HepG2 (cell line): ENCODE measurements around the gene CDX1. TPM values are rescaled to one million over a fixed set of nuclear protein-coding genes. Genes with fewer than 3 reads are reported as not detected.

Experiments used
- ATF7-NPFF ChIP-seq: sonication (generic); formaldehyde crosslinking; IDR thresholded peaks from 2 replicates; pipeline ENCODE4 v1.8.1; 2023; ENCODE audit warnings: mild to moderate bottlenecking, low read depth, missing genetic modification reagents, moderate library complexity
- BHLHE40 ChIP-seq: IDR thresholded peaks from 2 replicates; pipeline ENCODE4 v1.6.1; 2011; ENCODE audit warnings: low read length, improper control_type of control experiment
- HMG20A ChIP-seq: IDR thresholded peaks from 2 replicates; pipeline ENCODE4 v1.6.1; 2016; ENCODE audit warnings: borderline replicate concordance
- HNF4A ChIP-seq: sonication (generic); formaldehyde crosslinking; IDR thresholded peaks from 2 replicates; pipeline ENCODE4 v1.4.0; 2020; ENCODE audit warnings: missing genetic modification reagents
- JUND ChIP-seq: sonication (generic); formaldehyde crosslinking; IDR thresholded peaks from 2 replicates; pipeline ENCODE4 v1.8.0; 2022; ENCODE audit warnings: mild to moderate bottlenecking, missing genetic modification reagents
- MLX ChIP-seq: IDR thresholded peaks from 2 replicates; pipeline ENCODE4 v1.6.1; 2016
- NFATC3 ChIP-seq: sonication (generic); formaldehyde crosslinking; IDR thresholded peaks from 2 replicates; pipeline ENCODE4 v1.5.1; 2020; ENCODE audit warnings: mild to moderate bottlenecking, missing genetic modification reagents
- PHF5A ChIP-seq: IDR thresholded peaks from one replicate; pipeline ENCODE4 v1.6.1; 2018; ENCODE audit warnings: low read depth, missing genetic modification reagents; ENCODE audit not compliant: unreplicated experiment
- REPIN1 ChIP-seq: sonication (generic); formaldehyde crosslinking; IDR thresholded peaks from 2 replicates; pipeline ENCODE4 v1.8.0; 2022; ENCODE audit warnings: missing genetic modification reagents, low read depth, mild to moderate bottlenecking, borderline replicate concordance
- TAF1 ChIP-seq: sonication (generic); formaldehyde crosslinking; IDR thresholded peaks from 2 replicates; pipeline ENCODE4 v1.4.0; 2020; ENCODE audit warnings: missing genetic modification reagents
- TEF ChIP-seq: sonication (generic); formaldehyde crosslinking; IDR thresholded peaks from 2 replicates; pipeline ENCODE4 v1.5.0; 2020; ENCODE audit warnings: missing genetic modification reagents
- ZBTB38 ChIP-seq: sonication (generic); formaldehyde crosslinking; IDR thresholded peaks from 2 replicates; pipeline ENCODE4 v1.5.1; 2020; ENCODE audit warnings: mild to moderate bottlenecking, missing genetic modification reagents
- ZFP90 ChIP-seq: sonication (generic); formaldehyde crosslinking; IDR thresholded peaks from 2 replicates; pipeline ENCODE4 v1.8.0; 2022; ENCODE audit warnings: missing genetic modification reagents, mild to moderate bottlenecking, inconsistent platforms, borderline replicate concordance
- ZNF138 ChIP-seq: sonication (generic); formaldehyde crosslinking; IDR thresholded peaks from 2 replicates; pipeline ENCODE4 v1.5.0; 2020; ENCODE audit warnings: mild to moderate bottlenecking, low read depth, missing genetic modification reagents
- ZNF275 ChIP-seq: sonication (generic); formaldehyde crosslinking; IDR thresholded peaks from 2 replicates; pipeline ENCODE4 v1.8.0; 2022; ENCODE audit warnings: missing genetic modification reagents, mild to moderate bottlenecking, inconsistent platforms, borderline replicate concordance
- ZNF512 ChIP-seq: sonication (generic); formaldehyde crosslinking; IDR thresholded peaks from 2 replicates; pipeline ENCODE4 v1.4.0; 2020; ENCODE audit warnings: mild to moderate bottlenecking, missing genetic modification reagents
- ZNF580 ChIP-seq: IDR thresholded peaks from 2 replicates; pipeline ENCODE4 v1.6.1; 2016; ENCODE audit warnings: low read depth, borderline replicate concordance
- ZNF687 ChIP-seq: sonication (generic); formaldehyde crosslinking; IDR thresholded peaks from 2 replicates; pipeline ENCODE4 v1.5.1; 2020; ENCODE audit warnings: mild to moderate bottlenecking, missing genetic modification reagents, moderate library complexity
- ZSCAN25 ChIP-seq: sonication (generic); formaldehyde crosslinking; IDR thresholded peaks from 2 replicates; pipeline ENCODE4 v1.8.0; 2022; ENCODE audit warnings: mild to moderate bottlenecking, missing genetic modification reagents
- polyA plus RNA-seq, 8 experiments: library from polyadenylated mRNA; depleted of rRNA in 3 of 8; stranded (reverse) in 7 of 8; unstranded in 1 of 8; fragments of >200 nt; fragmentation: Illumina TruSeq in 4 of 8; extraction: Trizol in 4 of 8; gene quantifications; 2 replicates each; pipeline versions ENCODE4 v1.2.1 to v1.2.3, GENCODE V29; 2011 to 2016; ENCODE audit warnings: low read depth in 4 of 8, missing spikeins in 1 of 8, mixed read lengths in 1 of 8; ENCODE audit not compliant: insufficient read depth in 1 of 8
- total RNA-seq, 5 experiments: library from RNA; depleted of rRNA; stranded (reverse); fragments of >200 nt; fragmentation: Illumina TruSeq; extraction: Trizol; gene quantifications; 2 replicates each; pipeline ENCODE4 v1.2.3, GENCODE V29; 2016; ENCODE audit warnings: low read depth in 1 of 5

Gene CDX1
- total and polyA plus RNA-seq, 2 of the 13 experiments (the other 11 are each of a cell fraction or from before 2014, with no cell fraction given) = not detected

- TF ChIP-seq JUND (CRISPR knock-in tag) = peak; percentile 94
- no peak for TF ChIP-seq PHF5A (CRISPR knock-in tag)
- no peak for TF ChIP-seq BHLHE40
- no peak for TF ChIP-seq ZNF687 (CRISPR knock-in tag)
- no peak for TF ChIP-seq ZNF138 (CRISPR knock-in tag)
- no peak for TF ChIP-seq ZNF580
- peak; percentile 42 for TF ChIP-seq HNF4A (CRISPR knock-in tag)
- TF ChIP-seq ATF7-NPFF (CRISPR knock-in tag) = no peak
- TF ChIP-seq REPIN1 (CRISPR knock-in tag) = no peak
- no peak for TF ChIP-seq NFATC3 (CRISPR knock-in tag)
- no peak for TF ChIP-seq TAF1 (CRISPR knock-in tag)
- no peak for TF ChIP-seq ZNF275 (CRISPR knock-in tag)
- no peak for TF ChIP-seq ZNF512 (CRISPR knock-in tag)
- TF ChIP-seq ZBTB38 (CRISPR knock-in tag) = no peak
- TF ChIP-seq MLX (CRISPR knock-in tag) = peak; percentile 62; the same call in 1 of the 2 replicates
- no peak for TF ChIP-seq TEF (CRISPR knock-in tag)
- TF ChIP-seq ZSCAN25 (CRISPR knock-in tag) = no peak
- TF ChIP-seq HMG20A (CRISPR knock-in tag) = peak; percentile 67; the same call in 1 of the 2 replicates
- TF ChIP-seq ZFP90 (CRISPR knock-in tag) = no peak
These were observed 23.6 kb upstream of the CDX1 start (continued) for GRCh38 chr5:150142959-150143349.
